Measurements from ENCODE around the gene FAM32A. TPM values are rescaled to one million over a fixed set of nuclear protein-coding genes. Genes with fewer than 3 reads are reported as not detected.

FAM32A gene
- total RNA-seq, 1 experiment from 2014 or later, result 44.6 TPM

DNA sequence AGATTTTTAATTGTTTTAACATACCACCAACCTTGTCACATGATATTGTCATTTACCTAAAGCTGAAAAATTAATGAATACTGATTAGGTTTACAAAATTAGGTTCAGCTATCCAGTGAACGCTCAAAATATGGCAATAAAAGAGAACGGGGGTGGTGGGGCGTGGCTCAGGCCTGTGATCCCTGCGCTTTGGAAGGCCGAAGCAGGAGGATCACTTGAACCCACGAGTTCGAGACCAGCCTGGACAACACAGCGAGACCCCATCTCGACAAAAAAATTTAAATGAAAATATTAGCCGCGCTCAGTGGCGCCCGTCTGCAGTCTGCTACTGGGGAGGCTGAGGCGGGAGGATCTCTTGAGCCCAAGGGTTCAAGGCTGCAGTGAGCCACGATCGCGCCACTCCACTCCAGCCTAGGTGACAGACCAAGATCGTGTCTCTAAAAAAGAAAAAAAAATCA lies 516 bp upstream of the FAM32A start:
- in situ Hi-C loops (cut with HindIII; ENCODE audit: low pct_unique_long_range_greater_than_20kb, low sequenced_read_pairs) (no loop called here), intact Hi-C loops (cut with micrococcal nuclease; ENCODE audit: unreplicated experiment) (loop anchor here (5.0 kb wide), 1 partner anchor 142 kb away; no protein-coding TSS in a partner anchor)
- BruUV-seq (replicated peaks), result no TSS peak
- TF ChIP-seq SIN3A (IDR thresholded peaks at IDR 0.05; ENCODE audit: borderline replicate concordance, insufficient read depth, low read depth, low read length), result no peak
- TF ChIP-seq TCF7L2 (IDR thresholded peaks at IDR 0.05; ENCODE audit: low read depth, low read length), result no peak
- no peak for TF ChIP-seq POLR2AphosphoS5 (IDR thresholded peaks at IDR 0.05; ENCODE audit: low read depth, low read length)
- TF ChIP-seq, protein P1, sequence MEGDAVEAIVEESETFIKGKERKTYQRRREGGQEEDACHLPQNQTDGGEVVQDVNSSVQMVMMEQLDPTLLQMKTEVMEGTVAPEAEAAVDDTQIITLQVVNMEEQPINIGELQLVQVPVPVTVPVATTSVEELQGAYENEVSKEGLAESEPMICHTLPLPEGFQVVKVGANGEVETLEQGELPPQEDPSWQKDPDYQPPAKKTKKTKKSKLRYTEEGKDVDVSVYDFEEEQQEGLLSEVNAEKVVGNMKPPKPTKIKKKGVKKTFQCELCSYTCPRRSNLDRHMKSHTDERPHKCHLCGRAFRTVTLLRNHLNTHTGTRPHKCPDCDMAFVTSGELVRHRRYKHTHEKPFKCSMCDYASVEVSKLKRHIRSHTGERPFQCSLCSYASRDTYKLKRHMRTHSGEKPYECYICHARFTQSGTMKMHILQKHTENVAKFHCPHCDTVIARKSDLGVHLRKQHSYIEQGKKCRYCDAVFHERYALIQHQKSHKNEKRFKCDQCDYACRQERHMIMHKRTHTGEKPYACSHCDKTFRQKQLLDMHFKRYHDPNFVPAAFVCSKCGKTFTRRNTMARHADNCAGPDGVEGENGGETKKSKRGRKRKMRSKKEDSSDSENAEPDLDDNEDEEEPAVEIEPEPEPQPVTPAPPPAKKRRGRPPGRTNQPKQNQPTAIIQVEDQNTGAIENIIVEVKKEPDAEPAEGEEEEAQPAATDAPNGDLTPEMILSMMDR (IDR thresholded peaks at IDR 0.05), result no peak
- no peak for TF ChIP-seq REST (IDR thresholded peaks at IDR 0.05; ENCODE audit: insufficient read depth in 1 of 2, low read depth in 2 of 2, low read length in 1 of 2)
- no peaks in the 10 kb centered on the region for H3K9me3 ChIP-seq (ENCODE audit: control insufficient read depth, insufficient read depth, low read depth, low read length)
- H3K27ac ChIP-seq (ENCODE audit: low read length), result peak overlapping the region; percentile 86
- CTCF ChIA-PET, result no interaction called here
- peaks cover 5% of the 10 kb centered on the region; the same call in 1 of the 2 replicates for H3K36me3 ChIP-seq (ENCODE audit: control insufficient read depth, insufficient read depth, low read length)
- no peaks in the 10 kb centered on the region; the same call in 1 of the 2 replicates for H3K4me1 ChIP-seq (ENCODE audit: control insufficient read depth, insufficient read depth, low read length)
- peak overlapping the region; percentile 73 to 97 for H3K4me3 ChIP-seq (ENCODE audit: low read depth in 2 of 2, low read length in 2 of 2)
- POLR2A ChIA-PET, result interaction anchor here (0.6 to 1.1 kb wide), 2 partner anchors 108 to 159 kb away, joined by 3 to 5 read pairs; partner anchors contain the start of gene TPM4
- H3K27me3 ChIP-seq (ENCODE audit: control insufficient read depth, insufficient read depth, low read length), result no peaks in the 10 kb centered on the region
- ATAC-seq (no peak), DNase-seq (ENCODE audit: low read depth, low spot score) (no peak)

DNA sequence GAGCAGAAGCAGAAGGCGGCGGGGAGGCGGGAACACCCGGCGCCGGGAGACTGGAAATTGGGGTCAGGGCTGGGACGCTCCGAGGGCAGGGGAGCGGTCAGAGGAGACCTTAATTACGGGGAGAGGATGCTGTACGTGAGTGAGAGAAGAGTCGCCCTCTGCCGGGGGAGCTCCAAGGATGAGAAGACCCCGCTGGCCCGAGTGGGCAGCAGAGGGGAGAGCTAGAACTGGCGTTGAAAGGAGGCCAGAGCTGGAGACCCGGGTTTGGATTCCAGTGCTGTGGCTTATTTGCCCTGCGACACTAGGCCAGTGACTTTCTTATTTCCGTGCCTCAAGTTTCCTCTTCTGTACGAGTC lies 536 bp downstream of the FAM32A start:
- ChIA-PET CTCF (interaction anchor here (0.5 to 0.9 kb wide), 3 partner anchors 121 to 316 kb away, joined by 3 read pairs; partner anchors contain the start of genes C19orf44 and CALR3), POLR2A (interaction anchor here (1.1 kb wide), 1 partner anchor 109 kb away, joined by 5 read pairs; the partner anchor contains the start of gene TPM4)
- DNase-seq (ENCODE audit: low read depth, low spot score), result no peak
- H3K4me3 ChIP-seq (ENCODE audit: low read depth in 2 of 2, low read length in 2 of 2), result peak overlapping the region; percentile 73 to 97
- ATAC-seq, result peak; percentile 50
- no peaks in the 10 kb centered on the region; the same call in 1 of the 2 replicates for H3K4me1 ChIP-seq (ENCODE audit: control insufficient read depth, insufficient read depth, low read length)
- TF ChIP-seq TCF7L2 (IDR thresholded peaks at IDR 0.05; ENCODE audit: low read depth, low read length), result no peak
- no peak for TF ChIP-seq SIN3A (IDR thresholded peaks at IDR 0.05; ENCODE audit: borderline replicate concordance, insufficient read depth, low read depth, low read length)
- no peak for TF ChIP-seq REST (IDR thresholded peaks at IDR 0.05; ENCODE audit: insufficient read depth in 1 of 2, low read depth in 2 of 2, low read length in 1 of 2)
- TF ChIP-seq, protein P1 (IDR thresholded peaks at IDR 0.05), result no peak; the same call in 1 of the 2 replicates
- no peak for TF ChIP-seq POLR2AphosphoS5 (IDR thresholded peaks at IDR 0.05; ENCODE audit: low read depth, low read length)
- H3K27ac ChIP-seq (ENCODE audit: low read length), result peak overlapping the region; percentile 92
- in situ Hi-C loops (cut with HindIII; ENCODE audit: low pct_unique_long_range_greater_than_20kb, low sequenced_read_pairs) (no loop called here), intact Hi-C loops (cut with micrococcal nuclease; ENCODE audit: unreplicated experiment) (no loop called here)
- H3K9me3 ChIP-seq (ENCODE audit: control insufficient read depth, insufficient read depth, low read depth, low read length), result no peaks in the 10 kb centered on the region
- no TSS peak for BruUV-seq (replicated peaks)
- H3K27me3 ChIP-seq (ENCODE audit: control insufficient read depth, insufficient read depth, low read length), result no peaks in the 10 kb centered on the region
- H3K36me3 ChIP-seq (ENCODE audit: control insufficient read depth, insufficient read depth, low read length), result peaks cover 5% of the 10 kb centered on the region; the same call in 1 of the 2 replicates
